ENCODE measurements around the gene ARHGEF19. TPM values are rescaled to one million over a fixed set of nuclear protein-coding genes. Genes with fewer than 3 reads are reported as not detected.

Gene ARHGEF19
- total RNA-seq, 1 experiment from 2014 or later = 21.6 TPM

- BruUV-seq (replicated peaks) = no TSS peak
- no peaks in the 10 kb centered on the region for H3K27me3 ChIP-seq (ENCODE audit: control insufficient read depth, insufficient read depth, low read length)
- 0 out of 2 replicates have a peak, but pooled peaks cover 5% of the 10 kb centered on the region for H3K4me1 ChIP-seq (ENCODE audit: control insufficient read depth, insufficient read depth, low read length)
- no peak overlapping the region for H3K27ac ChIP-seq (ENCODE audit: low read length)
- in situ Hi-C loops (cut with HindIII; ENCODE audit: low pct_unique_long_range_greater_than_20kb, low sequenced_read_pairs) (no loop called here), intact Hi-C loops (cut with micrococcal nuclease; ENCODE audit: unreplicated experiment) (no loop called here)
- ChIA-PET POLR2A (no interaction called here), CTCF (no interaction called here)
- no peaks in the 10 kb centered on the region for H3K36me3 ChIP-seq (ENCODE audit: control insufficient read depth, insufficient read depth, low read length)
- no peak overlapping the region for H3K4me3 ChIP-seq (ENCODE audit: low read depth in 2 of 2, low read length in 2 of 2)
- DNase-seq (ENCODE audit: low read depth, low spot score) = no peak
- TF ChIP-seq CTCF (IDR thresholded peaks at IDR 0.05) (no peak), TCF7L2 (IDR thresholded peaks at IDR 0.05; ENCODE audit: low read depth, low read length) (no peak), POLR2AphosphoS5 (IDR thresholded peaks at IDR 0.05; ENCODE audit: low read depth, low read length) (no peak), REST (IDR thresholded peaks at IDR 0.05; ENCODE audit: insufficient read depth in 1 of 2, low read depth in 2 of 2, low read length in 1 of 2) (no peak), SIN3A (IDR thresholded peaks at IDR 0.05; ENCODE audit: borderline replicate concordance, insufficient read depth, low read depth, low read length) (no peak)
- no peaks in the 10 kb centered on the region for H3K9me3 ChIP-seq (ENCODE audit: control insufficient read depth, insufficient read depth, low read depth, low read length)
- no peak for ATAC-seq
Observed at GRCh38 chr1:16221499-16221898, 9.0 kb upstream of the ARHGEF19 start.

GRCh38 chr1:16219968-16220500 is 7.6 kb upstream of the ARHGEF19 start:
- CTCF ChIA-PET = no interaction called here
- Histone ChIP-seq H3K27ac (ENCODE audit: low read length) (no peak overlapping the region), H3K4me3 (ENCODE audit: low read depth in 2 of 2, low read length in 2 of 2) (no peak overlapping the region), H3K4me1 (ENCODE audit: control insufficient read depth, insufficient read depth, low read length) (0 out of 2 replicates have a peak, but pooled peaks cover 5% of the 10 kb centered on the region), H3K9me3 (ENCODE audit: control insufficient read depth, insufficient read depth, low read depth, low read length) (no peaks in the 10 kb centered on the region), H3K36me3 (ENCODE audit: control insufficient read depth, insufficient read depth, low read length) (no peaks in the 10 kb centered on the region), H3K27me3 (ENCODE audit: control insufficient read depth, insufficient read depth, low read length) (no peaks in the 10 kb centered on the region)
- in situ Hi-C loops (cut with HindIII; ENCODE audit: low pct_unique_long_range_greater_than_20kb, low sequenced_read_pairs) (no loop called here), intact Hi-C loops (cut with micrococcal nuclease; ENCODE audit: unreplicated experiment) (no loop called here)
- DNase-seq (ENCODE audit: low read depth, low spot score) (no peak), ATAC-seq (no peak)
- no TSS peak for BruUV-seq (replicated peaks)
- TF ChIP-seq SIN3A (IDR thresholded peaks at IDR 0.05; ENCODE audit: borderline replicate concordance, insufficient read depth, low read depth, low read length) (no peak), POLR2AphosphoS5 (IDR thresholded peaks at IDR 0.05; ENCODE audit: low read depth, low read length) (no peak), REST (IDR thresholded peaks at IDR 0.05; ENCODE audit: insufficient read depth in 1 of 2, low read depth in 2 of 2, low read length in 1 of 2) (no peak), CTCF (IDR thresholded peaks at IDR 0.05) (no peak), TCF7L2 (IDR thresholded peaks at IDR 0.05; ENCODE audit: low read depth, low read length) (no peak)
- POLR2A ChIA-PET = no interaction called here

Measured in Panc1 (cell line).